Measurements from ENCODE around the gene MIF4GD.
"Not testable (repeated sequence)": the region's sequence is repeated elsewhere in the genome, so short reads cannot be mapped to it uniquely, and the experiment has no call there.

MIF4GD gene

DNA sequence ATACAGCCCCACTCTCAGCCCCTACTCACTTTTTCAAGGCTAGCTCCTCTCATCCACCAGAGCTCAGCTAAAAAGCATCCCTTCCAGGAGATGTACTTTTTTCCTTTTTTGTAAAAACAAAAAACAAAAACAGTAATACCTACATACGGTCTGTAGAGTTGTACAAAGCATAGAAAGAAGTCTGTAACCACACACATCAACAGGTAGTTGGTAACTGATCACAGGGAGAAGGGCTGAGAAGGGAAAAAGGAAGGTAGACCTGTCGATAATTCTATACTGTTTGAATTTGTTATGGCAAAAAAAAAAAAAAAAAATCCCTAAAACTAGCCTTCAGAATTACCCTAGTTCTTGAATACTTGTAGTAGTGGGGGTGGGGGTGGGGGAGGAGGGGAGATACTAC is 17.3 kb upstream of the MIF4GD start:
- DNase-seq, result no peak

DNA sequence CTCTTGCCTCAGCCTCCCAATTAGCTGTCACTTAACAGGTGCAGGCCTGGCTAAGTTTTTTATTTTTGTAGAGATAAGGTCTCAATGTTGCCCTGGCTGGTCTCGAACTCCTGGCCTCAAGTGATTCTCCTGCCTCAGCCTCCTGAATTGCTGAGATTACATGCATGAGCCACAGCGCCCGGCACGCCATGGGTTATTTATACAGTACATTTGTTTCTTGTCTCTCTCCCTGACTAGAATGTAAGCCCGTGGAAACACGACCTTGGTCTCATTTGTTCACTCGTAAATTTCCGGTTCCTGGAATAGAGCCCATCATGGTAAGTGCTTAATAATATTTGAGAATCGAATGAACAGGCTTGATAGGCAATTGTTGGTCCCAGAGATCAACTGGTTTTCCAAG is 16.2 kb upstream of the MIF4GD start:
- DNase-seq, result no peak

DNA sequence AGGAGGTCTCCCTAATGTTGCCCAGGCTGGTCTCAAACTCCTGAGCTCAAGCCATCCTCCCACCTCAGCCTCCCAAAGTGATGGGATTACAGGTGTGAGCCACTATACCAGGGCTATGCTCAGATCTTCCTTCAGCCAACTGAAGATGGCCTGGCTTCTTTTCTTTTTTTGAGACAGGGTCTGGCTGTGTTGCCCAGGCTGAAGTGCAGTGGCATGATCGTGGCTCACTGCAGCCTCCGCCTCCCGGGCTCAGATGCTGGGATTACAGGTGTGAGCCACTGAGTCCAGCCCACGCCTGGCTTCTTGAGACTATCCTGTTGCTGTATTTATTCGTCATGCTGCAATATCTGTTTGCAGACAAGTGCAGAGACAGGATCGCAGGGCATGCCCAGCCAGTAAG is 14.1 kb upstream of the MIF4GD start:
- DNase-seq, result no peak

DNA sequence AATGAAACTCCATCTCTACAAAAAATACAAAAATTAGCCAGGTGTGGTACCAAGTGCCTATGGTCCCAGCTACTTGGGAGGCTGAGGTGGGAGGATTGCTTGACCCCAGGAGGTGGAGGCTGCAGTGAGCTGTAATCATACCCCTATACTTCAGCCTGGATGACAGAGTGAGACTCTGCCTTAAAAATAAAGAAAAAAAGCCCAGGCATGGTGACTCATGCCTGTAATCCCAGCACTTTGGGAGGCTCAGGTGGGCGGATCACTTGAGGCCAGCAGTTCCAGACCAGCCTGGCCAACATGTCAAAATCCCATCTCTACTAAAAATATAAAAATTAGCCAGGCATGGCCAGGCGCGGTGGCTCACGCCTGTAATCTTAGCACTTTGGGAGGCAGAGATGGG is 9.2 kb upstream of the MIF4GD start:
- DNase-seq, result not testable (repeated sequence)

DNA sequence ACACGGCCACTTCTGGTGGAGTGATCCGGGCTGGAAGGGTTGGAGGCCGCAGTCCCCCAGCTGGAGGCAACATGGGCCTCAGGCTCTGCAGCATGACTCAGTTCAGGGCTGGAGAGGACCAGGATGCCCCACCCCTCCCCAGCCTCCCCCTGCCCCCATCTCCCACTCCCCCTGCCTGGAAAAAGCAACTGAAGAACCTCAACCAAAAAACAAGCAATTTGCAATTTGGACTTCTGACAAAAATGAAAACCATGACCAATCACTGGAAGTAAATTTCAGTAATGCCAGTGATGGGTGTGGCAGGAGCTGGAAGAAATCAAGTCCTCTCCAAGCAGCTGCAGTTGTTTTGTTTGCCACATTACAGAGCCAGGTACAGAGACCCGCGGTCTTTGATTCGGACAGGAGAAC is 6.6 kb upstream of the MIF4GD start:
- no peak for DNase-seq

DNA sequence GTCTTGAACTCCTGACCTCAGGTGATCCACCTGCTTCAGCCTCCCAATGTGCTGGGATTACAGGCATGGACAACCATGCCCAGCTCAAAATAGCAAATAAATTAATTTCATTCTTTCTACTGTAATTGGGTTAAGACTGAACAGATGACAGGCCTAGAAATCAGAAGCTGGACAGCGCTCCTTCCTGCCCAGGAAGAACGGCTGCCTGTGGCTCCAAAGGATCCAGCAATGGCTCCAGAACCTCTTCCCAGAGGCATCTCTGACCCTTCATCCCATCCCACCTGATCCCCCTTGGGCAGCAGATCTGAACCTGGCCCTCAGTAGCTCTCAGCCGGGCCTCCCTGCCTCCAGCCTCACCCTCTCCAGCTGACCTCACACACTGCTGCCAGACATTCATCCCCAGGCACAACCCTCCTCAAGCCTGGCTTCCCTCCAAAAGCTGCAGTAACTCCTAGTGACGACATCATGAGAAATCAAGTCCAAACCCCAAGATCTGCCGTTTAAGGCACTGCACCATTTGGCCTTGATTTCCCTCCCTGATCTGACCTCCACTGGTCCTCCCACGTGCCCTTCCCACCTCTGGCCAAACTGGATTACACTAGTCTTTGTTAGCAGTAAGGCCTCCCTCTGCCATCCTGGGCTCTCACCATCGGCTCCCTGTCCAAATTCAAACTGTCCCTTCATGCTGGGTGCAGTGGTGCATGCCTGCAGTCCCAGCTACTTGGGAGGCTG is 3.1 kb upstream of the MIF4GD start:
- no peak for DNase-seq

DNA sequence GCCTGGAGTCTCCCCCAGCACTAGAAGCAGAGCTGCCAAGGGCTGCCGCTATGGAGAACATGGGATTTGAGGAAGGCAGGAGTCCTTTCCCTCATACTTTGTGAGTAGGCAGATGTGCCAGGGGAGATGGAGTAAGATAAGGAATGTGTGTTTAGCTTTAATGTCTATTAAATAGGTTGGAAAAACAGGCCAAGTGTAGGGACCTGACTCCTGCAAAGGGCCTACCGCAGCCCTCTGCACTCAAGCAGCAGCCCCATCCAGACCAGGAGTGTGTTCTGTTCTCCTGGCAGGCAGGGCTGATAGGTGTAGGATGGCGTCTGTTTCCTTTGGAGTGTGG is 1.8 kb upstream of the MIF4GD start:
- DNase-seq, result no peak

DNA sequence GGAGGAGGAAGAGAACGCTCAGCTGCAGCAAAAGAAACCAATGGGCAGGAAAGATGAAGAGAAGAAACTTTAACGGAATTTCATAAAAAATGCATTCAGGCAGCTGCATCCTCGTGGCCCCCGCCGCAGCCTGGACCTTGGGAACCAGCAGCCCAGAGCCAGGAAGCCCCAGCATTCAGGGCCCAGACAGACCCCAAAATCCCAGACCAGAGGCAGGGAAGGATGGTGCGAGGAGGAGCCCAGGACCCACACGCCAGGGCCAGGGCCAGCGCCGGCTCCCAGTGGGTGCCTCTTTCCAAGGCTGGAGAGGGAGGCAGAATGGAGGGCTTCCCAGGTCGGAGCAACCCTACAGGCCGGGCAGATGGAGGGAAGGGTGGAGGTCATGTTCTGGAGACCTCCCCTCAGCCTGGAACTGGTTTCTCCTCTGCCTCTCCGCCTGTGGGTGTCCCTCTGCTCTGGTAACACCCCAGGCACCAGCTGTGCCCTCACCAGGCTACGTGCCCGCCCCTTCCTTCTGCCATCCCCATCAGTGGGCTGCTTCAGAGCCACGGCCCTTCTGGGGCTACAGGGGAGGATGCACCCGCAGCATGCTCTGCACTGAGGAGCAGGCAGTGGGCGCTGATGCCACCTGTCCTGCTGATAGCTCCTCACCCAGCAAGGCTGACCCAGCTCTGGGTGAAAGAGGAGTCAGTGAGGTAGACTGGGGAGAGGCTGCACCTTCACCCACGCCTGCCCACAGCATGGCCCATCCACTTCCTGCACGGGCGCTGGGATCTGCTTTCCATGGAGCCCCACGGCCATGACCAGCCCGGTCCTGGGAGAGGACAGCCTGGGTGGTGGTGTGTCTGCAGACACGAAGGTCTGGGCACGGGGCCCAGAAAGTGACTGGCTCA is 1.2 kb upstream of the MIF4GD start:
- no peak for DNase-seq

DNA sequence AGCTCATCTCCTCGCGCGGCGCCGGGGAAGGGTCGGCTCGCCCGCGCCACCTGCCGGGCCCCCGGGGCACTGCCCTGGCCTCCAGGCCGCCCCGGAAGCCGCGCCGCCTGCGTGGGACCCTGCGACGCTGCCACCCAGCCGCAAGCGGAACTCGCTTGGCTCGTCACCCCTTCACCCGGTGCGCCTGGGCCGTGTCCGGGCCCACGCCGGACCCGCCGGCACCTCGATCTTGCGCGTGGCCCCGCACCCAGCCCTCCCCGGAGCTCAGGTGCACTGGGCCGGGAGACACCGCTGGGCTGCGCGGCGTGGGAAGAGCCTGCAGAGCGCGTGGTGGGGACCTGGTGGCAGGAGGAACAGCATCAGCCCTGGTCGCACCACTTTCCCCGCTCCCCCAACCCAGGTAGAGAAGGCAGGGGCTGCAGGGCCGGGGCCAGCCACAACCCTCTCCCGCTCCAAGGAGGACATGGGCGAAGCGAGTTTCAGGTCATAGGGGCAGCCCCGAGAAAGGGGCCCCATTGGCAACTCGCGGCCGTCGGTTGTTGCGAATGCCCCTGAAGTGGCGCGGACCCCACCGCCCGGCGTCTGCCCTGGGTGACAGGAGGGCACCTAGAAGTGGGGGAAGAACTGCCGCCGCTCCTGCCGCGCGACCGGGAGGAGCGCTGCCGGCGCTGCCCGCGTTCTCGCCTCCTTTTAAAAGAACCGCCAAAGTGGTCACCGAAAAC is 363 bp upstream of the MIF4GD start:
- peak; percentile 34 for DNase-seq

DNA sequence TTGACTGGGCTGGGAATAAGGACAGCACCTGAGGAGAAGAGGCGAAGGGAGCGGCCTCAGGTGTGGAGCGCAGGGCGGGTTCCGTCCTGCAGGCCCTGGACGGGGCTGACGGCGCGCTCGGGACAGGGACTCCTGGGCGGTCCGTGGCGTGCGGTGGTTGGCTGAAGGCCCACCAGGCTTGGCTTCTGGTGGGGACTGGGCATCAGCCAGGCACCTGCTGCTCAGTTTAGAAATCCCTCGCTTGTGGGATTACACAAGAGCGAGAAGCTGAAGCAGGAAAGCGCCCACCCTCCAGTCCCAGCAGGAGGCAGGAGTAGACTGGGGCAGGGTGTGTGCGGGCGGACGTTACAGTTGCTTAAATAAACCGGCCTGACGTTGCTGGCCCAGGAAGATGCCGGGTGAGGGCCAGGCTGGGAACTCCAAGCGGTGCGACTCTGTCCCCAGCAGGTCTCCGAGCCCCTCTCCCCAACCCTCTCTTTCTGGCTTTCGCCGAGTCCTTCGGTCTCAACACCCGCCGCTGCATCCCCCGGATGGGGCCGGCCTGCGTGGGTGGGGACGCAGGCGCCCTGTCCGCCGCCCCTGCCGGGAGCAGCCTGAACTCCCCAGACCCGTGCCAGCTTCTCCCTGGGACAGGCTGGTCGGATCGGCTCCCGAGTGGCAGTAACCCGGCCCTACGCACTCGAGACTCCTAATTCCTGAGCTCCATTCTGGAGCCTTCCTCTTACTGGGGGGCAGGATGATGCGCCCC is 639 bp downstream of the MIF4GD start:
- DNase-seq, result peak; percentile 55

DNA sequence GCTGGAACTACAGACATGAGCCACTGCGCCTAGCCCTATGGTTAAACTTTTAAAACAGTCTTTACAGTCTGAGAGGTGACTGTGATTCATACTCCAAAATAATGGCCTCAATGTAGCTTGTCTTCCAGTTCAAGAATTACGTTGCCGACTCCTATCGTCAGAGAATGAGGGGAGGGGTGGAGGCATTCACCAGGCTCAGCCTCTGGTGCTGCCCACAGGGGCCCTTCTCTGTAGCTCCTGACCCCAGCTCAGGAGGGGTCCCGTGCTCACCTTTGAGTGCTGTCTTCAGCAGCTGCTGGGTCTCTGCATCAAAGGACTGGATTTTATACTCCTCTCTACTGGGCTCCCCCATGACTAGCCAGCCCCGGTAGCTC is 1.2 kb downstream of the MIF4GD start:
- DNase-seq, result no peak

DNA sequence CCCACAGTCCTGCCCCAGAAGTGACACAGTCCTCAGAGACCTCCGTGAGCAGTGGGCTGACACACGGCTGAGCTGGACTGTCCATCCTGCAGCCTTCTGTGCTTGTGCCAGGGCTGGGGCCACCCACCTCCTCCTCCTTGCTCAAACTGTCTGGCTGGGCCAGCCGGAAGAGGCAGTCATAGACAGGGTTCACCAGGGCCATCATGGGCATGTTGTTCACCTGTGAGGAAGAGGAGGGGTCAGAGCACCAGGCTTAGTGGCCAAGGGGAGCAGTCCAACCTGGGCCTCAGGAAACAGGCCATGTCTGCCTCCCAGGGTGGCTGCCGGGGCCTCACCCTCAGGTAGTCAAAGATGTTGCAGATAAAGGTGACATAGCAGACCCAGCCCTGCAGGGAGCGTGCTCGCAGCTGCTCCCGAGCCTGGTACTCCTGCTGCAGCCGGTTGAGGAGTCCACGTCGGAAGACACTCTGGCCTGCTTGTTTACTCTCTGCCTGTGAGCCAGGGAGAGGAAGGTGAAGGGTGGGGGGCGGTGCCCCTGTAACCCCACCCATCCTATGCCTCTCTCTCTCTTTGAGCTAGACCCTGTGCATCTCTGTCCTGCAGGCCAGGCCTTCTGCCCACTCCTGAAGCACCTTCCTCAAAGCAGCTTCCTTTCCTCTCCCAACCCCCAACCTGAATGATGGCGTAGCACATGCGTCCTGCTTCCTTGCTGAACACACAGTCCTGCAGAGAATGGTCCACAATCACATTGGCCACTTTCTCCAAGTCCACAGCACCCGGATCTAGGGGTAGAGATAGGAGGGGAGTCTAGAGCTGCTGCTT is 3.4 kb downstream of the MIF4GD start:
- DNase-seq, result no peak

DNA sequence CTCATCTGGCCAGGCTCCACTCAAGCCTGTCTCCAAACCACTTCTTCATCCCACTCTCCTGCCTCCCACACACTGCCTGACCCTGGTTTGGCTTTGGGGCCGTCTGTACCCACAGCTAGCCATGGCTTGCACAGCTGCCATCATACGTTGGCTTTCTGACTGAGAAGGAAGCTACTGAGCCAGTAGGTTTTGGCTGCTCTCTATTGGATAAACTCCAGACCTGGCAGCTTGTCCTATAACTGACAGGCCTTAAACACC is 3.9 kb downstream of the MIF4GD start:
- no peak for DNase-seq

DNA sequence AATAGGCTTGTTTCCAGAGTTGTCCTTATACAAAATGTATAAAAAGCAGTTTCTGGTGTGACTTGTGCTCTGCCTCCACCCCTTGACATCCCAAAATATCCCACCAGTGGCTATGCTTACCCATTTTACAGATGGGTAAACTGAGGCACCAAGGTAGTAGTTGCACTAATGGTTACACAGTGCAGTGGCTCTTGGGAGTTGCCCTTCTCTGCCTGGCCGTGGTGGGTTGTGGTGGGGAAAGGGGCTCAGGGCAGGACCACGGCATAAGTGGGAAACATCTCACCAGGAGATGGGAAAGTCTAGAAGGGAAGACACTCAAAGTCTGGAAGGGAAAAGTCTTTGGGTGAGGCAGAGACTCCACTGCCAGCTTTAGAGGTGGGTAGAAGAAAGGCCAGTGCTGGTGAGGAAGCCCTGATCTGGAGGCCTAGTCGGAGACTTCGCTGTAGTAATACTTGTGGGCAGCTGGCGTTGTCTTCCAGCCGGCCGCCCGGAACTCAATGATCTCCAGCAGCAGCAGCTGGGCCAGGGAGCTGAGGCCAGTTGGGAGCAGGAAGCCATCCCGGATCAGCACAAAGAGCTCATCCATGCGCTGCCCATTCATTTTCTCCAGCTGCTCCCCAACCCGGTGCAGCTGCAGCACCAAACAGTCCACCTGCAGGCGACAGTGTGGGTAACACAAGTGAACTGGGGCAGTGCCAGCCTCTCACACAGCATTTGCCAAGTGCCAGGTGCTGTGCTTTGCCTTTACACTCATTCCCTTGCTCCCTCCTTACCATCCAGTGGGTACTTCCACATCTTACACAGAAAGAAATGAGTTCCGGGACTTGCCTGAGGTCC is 4.5 kb downstream of the MIF4GD start:
- no peak for DNase-seq

DNA sequence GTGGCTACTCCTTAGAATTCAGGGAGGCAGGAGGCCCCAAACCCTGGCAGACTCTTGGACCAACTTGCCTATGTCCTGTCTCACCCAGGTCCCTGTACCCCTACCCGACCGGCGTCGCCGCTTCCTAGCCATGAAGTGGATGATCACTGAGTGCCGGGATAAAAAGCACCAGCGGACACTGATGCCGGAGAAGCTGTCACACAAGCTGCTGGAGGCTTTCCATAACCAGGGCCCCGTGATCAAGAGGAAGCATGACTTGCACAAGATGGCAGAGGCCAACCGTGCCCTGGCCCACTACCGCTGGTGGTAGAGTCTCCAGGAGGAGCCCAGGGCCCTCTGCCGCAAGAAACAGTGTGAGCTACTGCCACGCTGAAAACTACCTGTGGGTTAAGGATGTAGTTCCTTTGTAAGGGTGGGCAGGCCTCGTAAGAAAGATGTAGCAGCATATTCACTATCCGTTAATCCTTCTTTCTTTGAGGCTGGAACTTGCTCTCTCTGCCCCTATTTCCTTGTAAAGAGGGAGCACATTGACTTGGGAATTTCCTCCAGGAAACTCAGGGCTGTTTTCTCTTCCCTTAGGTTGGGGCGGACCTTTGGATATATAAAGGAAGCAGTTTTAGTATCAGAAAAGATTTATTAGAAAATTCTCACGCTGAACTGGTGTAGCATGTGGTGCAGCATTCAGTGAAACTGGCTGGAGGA is 5.3 kb downstream of the MIF4GD start:
- DNase-seq, result no peak

DNA sequence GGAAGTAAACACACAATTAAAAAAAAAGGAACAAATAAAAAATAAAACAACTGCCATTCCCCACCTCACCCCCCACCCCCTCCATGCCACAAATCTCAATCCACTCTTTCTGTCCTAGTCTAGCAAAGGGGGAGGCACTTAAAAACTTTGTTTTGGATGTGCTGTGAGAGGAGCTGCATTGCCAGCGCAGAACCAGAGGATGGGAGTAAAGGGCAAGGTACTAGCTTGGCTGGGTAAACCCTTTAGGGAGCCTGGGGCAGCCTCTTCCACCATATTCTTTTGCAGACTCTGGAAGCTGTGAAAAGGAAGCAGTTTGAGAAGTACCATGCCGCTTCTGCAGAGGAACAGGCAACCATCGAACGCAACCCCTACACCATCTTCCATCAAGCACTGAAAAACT is 8.0 kb downstream of the MIF4GD start:
- DNase-seq, result no peak

DNA sequence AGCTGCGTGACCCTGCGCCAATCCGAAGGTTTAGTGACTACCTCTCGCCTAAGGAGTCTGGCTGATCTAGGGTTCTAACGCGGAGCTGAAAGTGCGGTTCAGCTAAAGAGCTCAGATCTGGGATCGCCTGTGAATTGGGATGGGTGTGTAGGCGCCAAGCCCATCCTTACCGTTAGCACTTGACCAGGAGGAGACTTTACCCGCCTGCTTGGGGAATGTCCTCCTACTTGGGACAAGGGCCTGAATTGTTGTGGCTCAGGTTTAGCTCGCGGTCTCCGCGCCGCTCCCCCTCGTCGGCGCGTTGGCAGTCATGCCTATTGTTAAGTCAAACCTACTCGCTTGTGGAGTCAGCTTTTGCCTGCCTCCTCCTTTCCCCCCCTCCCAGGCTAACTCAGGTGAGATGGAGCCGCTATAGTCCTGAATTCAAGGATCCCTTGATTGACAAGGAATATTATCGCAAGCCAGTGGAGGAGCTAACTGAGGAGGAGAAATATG is 8.9 kb downstream of the MIF4GD start:
- DNase-seq, result no peak

DNA sequence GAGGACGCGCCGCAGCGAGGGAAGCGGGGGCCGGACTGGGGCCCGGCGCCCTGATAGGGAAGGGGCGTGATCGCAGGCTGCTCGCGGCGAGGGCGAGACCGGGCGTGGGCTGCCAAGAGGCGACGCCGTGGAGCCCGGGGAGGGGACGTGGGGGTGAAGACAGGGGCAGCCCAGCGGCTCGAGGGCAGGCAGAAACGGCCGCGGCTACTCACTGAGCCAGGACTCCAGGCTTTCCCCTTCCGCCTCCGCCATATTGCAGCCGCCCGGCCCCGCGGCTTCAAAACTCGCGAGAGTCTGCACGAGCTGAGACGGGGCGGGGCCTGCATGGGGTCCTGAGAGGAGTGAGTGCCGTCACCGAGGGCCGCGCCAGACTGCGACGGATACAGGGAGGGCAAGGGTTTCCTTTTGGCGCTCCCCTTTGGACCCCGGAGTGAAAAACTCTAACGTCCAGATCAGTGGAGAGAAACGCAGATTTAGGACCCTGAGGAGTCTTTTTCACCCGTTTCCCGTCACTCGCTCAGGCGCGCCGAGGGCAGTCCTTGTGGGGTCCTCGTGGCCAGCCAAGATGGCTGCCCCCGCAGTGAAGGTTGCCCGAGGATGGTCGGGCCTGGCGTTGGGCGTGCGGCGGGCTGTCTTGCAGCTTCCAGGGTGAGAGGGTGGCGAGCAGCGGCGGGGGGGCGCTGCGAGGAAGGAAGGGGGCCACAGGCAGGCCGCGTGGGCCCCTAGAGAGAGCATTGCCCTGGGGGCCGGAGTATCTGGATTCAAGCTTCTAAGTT is 9.5 kb downstream of the MIF4GD start, which contains the start of the genes GGA3 and MRPS7:
TSS of gene GGA3 (minus strand) at position 271 of the 776 bp plus-strand sequence. CDS start at position 252, 19 bp downstream.
TSS of gene MRPS7 (plus strand) at position 544 of the 776 bp plus-strand sequence. CDS start at position 566, 22 bp downstream.
- DNase-seq, result peak; percentile 93

DNA sequence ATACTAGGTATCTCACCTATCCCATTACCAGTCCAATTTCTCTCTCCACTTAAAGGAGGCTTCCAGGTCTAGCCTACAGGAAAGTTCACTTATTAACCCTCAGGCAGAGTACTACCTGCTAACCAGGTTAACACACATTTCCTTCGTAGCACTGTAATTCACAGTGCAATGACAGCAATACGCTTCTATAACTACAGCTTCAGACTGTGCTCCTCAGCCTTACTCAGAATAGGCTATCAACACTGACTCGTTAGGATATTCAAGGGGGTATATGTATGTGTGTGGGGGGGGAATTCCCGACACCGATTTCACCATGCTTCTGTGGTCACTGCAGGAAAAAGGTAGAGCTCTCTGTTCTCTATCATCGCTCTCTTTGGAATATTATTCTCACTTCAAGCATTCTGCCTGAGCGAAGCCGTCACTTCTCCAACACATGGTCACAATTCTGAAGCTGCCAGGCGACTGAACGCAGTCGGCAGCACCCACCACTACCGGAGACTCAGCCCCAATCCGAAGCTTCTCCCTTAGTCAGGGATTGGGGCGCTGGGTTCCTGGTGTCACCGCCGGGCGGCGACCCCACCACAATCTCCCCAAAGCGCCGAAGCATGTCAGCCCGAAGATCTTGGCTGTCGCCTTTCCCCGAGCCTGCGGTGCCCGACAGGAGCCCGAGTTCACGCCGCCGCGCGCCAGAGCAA is 10.2 kb downstream of the MIF4GD start:
- DNase-seq, result no peak
